NCI-H2227 treated with DMSO at 0.1 percent for 48 hours (cell line): ENCODE measurements around the gene EVI5L.

Source experiments
- DNase-seq: peaks from one replicate; lab custom pipeline; 2025; lab: John Stamatoyannopoulos, UW

Gene EVI5L

DNA sequence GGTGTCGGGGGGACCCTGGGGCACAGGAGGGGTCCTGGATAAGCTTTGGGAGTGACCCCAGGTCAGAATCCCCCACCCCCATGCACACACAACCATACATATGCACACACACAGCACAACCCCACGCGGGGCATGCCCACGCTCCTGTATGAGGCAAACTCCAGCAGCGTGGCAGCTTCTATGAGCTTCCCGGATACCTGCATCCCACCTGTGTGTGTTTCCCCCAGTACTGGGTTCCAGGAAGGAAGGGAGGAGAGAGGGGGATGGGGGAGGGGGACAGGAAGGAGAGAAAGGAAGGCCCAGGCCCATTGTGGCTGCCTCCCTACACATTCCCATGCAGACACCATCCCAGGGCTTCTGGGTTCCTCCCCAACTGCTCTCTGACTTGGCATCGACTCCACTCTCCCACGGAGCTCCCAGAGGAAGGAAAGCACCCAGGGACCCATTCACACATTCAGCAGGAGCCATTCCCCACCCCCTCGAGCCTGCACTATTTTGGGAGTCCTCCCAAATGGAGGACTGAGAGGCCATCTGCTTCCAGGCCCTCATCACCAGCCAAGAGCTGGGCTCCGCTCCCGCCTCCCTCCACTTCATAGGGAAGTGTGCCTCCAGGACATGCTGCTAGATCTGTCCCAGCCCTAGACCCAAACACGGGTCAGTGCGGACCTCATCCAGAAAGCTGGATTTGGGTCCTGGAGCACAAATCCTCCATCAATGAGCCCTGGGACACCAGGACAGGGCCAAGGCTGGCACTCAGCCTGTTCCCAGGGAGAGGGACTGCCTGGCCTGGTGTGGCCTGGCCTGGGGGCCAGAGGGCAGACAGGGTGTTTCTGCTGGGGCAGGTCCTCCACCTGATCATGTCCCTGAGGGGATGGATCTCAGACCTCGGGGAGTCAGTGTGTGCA, 30.9 kb downstream of the EVI5L start:
- DNase-seq = no peak

DNA sequence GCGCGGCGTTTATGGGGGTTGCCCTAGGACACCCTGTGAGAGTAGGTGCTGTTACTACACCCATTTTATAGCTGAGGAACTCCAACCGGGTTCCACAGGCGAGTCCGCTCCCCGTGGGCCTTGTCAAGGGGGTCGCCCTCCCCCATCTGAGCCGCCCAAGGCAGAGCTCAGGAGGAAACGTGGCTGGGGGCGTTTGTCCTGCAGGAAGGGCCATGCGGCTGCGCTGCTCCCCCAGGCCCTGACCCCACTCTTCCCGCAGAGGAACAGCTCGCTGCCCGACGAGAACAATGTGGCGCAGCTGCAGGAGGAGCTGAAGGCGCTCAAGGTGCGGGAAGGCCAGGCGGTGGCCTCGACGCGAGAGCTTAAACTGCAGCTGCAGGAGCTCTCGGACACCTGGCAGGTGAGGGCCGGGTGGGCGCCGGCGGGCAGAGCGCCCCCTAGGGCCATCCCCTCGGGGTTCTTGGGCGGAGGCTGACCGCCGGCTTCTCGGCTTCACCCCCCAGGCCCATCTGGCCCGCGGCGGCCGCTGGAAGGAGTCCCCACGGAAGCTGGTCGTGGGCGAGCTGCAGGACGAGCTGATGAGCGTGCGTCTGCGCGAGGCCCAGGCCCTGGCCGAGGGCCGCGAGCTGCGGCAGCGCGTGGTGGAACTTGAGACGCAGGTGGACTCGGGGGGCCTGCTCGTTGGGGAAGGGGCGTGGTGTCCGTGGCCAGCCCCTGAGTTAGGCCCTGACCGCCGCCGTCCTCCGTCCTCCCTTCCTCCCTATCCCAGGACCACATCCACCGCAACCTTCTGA, 31.8 kb downstream of the EVI5L start:
- DNase-seq = no peak

- DNase-seq = no peak
These were observed 32.5 kb downstream of the EVI5L start for GRCh38 chr19:7862413-7862951.

DNA sequence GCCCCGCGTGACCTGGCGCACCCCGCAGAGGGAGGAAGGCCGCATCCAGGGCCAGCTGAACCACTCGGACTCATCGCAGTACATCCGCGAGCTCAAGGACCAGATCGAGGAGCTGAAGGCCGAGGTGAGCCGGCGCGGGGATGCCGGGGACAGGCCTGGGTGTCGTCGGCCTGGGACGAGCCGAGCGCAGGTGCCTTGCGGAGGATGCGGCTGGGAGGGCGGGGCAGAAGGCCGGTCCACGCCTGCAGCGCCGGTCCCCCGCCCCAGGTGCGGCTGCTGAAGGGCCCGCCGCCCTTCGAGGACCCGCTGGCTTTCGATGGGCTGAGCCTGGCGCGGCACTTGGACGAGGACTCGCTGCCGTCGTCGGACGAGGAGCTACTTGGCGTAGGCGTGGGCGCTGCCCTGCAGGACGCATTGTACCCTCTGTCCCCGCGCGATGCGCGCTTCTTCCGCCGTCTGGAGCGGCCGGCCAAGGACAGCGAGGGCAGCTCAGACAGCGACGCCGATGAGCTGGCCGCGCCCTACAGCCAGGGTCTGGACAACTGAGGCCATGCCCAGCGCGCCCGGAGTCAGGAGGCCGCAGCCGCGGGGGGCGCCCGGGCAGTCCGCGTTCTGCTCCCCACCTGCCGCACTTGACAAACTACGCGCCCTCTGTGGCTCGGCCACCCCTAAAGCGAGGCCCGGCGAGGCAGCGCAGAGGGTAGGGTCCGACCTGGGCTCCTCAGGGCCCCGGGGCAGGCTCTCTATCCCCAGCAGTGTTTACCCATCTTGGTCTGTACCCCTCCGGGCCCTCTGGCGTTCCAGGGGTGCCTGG, 33.3 kb downstream of the EVI5L start:
- DNase-seq = no peak

- DNase-seq = no peak
These were observed 34.1 kb downstream of the EVI5L start for GRCh38 chr19:7863971-7864689.

GRCh38 chr19:7864690-7865074, 34.7 kb downstream of the EVI5L start:
- no peak for DNase-seq

DNA sequence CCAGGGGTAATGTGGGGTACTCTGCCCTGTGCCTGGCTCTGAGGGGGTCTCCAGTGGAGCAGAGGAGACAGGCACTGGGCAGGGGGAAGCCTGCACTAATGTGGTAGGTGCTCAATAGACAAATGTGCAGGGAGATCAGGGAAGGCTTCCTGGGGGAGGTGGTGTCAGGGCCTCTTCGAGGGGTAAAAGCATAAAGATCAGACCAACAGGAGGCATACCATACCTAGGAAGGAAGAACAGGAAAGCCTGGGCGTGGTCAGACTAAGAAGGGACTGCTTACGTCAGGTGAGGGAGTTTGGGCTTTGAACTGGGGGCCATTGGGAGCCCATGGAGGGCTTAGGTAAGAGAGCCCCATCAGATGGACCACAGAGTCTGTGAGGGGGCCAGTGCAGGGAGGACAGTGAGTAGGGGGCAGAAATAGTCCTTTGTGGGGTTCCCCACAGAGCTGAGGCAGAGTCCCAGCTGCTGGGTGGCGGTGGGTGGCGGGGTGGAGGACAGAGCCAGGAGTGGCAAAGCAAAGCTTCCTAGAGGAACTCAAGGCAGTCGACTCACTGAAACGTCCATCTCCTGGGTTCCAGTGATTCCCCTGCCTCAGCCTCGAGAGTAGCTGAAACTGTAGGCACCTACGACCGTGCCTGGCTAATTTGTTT, 35.4 kb downstream of the EVI5L start:
- DNase-seq = no peak

DNA sequence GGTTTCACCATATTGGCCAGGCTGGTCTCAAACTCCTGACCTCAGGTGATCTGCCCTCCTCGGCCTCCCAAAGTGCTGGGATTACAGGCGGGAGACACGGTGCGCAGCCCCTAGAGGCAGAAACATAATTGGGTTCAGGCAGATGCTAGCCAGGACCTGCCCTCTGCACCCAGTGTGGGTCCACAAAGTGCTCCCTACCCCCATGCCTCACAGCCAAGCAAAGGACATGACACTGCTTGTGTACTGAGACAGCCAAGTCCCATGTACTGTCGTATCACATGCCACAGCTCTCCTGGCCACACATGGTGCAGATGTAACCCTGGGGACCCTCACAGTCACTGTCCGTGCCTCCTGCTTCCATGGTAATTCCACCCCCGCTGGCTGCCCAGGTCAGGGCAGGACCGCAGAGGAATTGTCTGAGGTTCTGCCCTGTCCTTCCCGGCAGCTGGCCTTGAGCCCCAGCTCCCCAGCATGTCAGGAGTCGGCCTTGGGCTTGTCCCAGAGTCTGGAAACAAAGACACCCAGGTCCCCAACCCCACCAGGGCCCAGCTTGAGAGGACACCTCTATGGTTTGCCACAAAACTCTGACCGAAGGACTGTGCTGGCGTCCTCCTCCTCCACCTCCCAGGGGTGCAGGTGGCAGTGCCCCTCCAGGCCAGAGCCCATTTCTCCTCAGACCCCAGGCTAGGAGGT, 36.5 kb downstream of the EVI5L start:
- no peak for DNase-seq

DNA sequence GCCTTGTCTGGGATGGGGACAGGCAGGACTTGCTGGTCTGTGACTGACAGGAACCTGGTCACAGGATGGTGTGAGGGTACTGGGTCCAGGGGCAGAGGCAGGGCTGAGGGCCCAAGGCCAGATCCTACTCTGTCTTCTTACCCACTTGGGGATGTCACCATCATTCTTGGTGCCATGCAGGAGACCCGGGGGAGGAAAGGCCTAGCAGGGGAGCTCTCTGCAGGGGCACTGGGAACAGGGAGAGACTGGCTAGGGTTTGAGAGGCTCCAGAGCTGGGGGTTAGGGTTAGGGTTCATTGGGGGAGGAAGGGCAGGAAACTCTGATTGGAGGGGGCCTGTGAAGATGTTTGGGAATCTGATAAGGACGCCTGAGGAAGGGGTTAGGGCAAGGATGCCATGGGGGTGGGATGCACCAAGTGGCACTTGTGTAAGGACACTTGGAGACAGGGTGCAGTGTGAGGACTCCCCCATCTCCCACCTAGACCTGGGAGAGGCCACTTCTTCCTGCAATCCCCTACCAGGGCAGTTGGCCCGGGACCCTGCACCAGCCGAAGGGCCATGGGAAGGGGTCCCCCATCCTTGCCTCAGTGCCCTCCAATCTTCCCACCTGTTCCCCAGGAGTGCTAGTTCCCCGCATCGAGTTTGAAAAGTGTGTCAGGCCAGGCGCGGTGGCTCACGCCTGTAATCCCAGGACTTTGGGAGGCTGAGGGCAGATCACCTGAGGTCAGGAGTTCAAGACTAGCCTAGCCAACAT, 37.2 kb downstream of the EVI5L start:
- no peak for DNase-seq

DNA sequence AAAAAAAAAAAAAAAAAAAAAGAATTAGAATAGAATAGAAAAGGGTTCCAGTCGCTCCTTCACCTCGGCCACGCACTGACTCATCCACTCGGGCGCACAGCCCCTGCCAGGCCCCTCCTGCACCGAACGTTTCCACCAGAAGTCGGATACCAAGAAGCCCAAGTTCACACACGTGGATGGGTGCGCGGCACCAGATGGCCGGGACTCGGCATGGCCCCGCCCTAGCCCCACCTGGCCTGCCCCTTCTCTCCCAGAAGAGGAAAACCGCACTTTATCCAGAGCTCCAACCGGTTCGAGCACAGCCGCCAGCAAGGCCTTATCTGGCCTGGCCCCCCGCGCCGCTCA, 38.3 kb downstream of the EVI5L start:
- DNase-seq = no peak

DNA sequence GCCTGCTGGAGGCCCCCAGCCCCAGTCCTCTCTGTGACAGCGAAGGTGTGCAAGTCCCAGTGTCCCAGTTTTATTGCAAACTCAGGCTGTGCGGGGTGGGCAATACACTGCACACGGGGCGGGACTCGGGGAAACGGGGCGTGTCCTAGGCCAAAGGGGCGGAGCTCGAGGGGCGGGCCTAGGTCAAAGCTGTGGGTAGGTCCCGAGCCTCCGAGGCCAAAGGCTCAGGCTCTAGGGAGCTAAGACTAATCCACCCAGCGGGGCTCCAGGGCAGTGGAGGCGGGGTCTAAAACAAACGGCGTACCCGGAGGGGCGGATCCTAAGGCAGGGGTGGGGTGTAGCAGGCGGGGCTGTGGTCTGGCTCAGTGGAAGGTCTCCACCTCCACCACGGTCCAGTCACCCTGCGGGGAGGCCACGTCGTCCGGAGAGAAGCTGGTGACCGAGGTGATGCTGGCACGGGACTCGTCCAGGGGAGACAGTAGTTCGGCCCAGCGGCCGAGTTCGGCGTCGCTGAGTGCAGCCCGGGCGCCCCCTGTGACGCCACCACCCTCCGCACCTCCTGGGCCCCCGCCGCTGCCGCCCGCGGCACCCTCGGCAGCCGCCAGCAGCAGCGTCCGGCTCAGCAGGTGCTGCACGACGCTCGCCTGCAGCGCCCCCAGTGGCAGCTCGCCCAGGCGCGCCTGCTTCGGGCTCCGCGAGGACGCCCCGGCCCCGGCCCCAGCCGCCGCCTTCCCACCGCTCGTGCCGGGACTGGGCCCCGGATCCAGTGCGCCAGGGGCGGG, 38.8 kb downstream of the EVI5L start:
- DNase-seq = no peak

DNA sequence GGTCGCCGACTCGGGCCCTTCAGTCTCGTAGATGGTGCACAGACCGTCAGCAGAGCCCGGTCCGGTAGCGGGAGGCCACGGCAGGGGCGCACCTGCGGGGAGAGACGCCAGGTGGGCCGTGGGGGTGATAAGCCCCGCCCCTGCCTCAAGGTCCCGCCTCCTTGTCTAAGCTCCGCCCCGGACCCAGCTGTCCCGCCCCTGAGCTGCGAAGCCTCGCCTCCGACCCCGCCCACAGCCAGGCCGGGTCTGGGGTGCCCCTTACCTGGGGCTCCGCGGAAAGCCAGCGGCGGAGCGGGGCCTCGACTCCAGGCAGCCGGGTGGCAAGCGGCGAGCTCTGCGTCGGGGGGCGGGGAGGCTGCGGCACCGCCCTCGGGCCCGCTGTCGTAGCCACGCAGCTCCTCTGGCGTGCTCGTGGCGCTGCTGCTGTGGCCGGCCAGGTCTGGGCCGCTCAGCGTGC, 39.5 kb downstream of the EVI5L start:
- DNase-seq = no peak

- DNase-seq = no peak
These were observed 40.0 kb downstream of the EVI5L start for GRCh38 chr19:7869910-7870511.

GRCh38 chr19:7870571-7871436, 40.8 kb downstream of the EVI5L start:
- DNase-seq = no peak

GRCh38 chr19:7871437-7872305, 41.7 kb downstream of the EVI5L start:
- DNase-seq = peak; percentile 20
